GM12878 (cell line): ENCODE data around the gene UNK. TPM values are rescaled to one million over a fixed set of nuclear protein-coding genes. Genes with fewer than 3 reads are reported as not detected.
A peak's percentile ranks its signal among the peaks of the same experiment; 100 is the strongest.

Experiments used
- ATAC-seq: fragments of 200-7000 bp; cut with Tn5 transposase; 3 replicates; pipeline ENCODE4 v1.9.1; 2020; ENCODE audit warnings: mild to moderate bottlenecking, moderate library complexity
- BruUV-seq: library from RNA; stranded (reverse); fragments of 400-500 nt; replicated peaks from 2 replicates; lab custom pipeline; 2021; lab: Mats Ljungman, UMichigan
- CTCF ChIA-PET: fragments of 300-600 bp; sonication (Branson Sonifier 250); formaldehyde crosslinking; extraction: SDS; loops from one replicate; lab custom pipeline; 2021; ENCODE audit warnings: inconsistent platforms; lab: Yijun Ruan, JAX
- POLR2A ChIA-PET: fragments of 350-600 bp; formaldehyde crosslinking; extraction: SDS; loops from one replicate; lab custom pipeline; 2021; ENCODE audit warnings: inconsistent platforms; lab: Charles Lee
- RAD21 ChIA-PET: fragments of 300-600 bp; sonication (Branson Sonifier 250); formaldehyde crosslinking; loops from one replicate; lab custom pipeline; 2023; ENCODE audit warnings: antibody characterized with exemption; ENCODE audit not compliant: unreplicated experiment; lab: Charles Lee
- SMC1A ChIA-PET: fragments of 300-600 bp; sonication (Branson Sonifier 250); formaldehyde crosslinking; loops from one replicate; lab custom pipeline; 2023; ENCODE audit not compliant: unreplicated experiment, uncharacterized antibody; lab: Charles Lee
- DNase-seq: peaks from one replicate; pipeline ENCODE4 v3.0.0-alpha.2; 2011; ENCODE audit warnings: low read depth, low spot score
- FAIRE-seq: peaks from 3 replicates; lab custom pipeline; 2011; peaks lifted over from hg19 to GRCh38; lab: Jason Lieb, UNC
- H2AFZ ChIP-seq: 2 replicates; pipeline ENCODE4 v1.6.0; 2011; ENCODE audit warnings: low read depth, low read length, control low read depth; ENCODE audit not compliant: control insufficient read depth
- H3K27ac ChIP-seq: 2 replicates; pipeline ENCODE4 v1.5.1; 2011; ENCODE audit warnings: control low read depth; ENCODE audit not compliant: control insufficient read depth, insufficient read depth
- H3K27me3 ChIP-seq, 2 experiments: replicated peaks in 1 of 2; 2 replicates each; pipeline versions ENCODE4 v1.6.0 to v1.6.1; 2011; ENCODE audit warnings: low read length in 1 of 2; ENCODE audit not compliant: control insufficient read depth in 2 of 2, insufficient read depth in 2 of 2
- H3K36me3 ChIP-seq, 2 experiments: 2 replicates each; pipeline ENCODE4 v1.5.1; 2011; ENCODE audit warnings: low read length in 1 of 2; ENCODE audit not compliant: control insufficient read depth in 2 of 2, insufficient read depth in 2 of 2
- H3K4me1 ChIP-seq: 2 replicates; pipeline ENCODE4 v1.6.1; 2011; ENCODE audit warnings: mild to moderate bottlenecking, low read length, moderate library complexity, mixed read lengths; ENCODE audit not compliant: control insufficient read depth, insufficient read depth
- H3K4me2 ChIP-seq: 2 replicates; pipeline ENCODE4 v1.6.0; 2011; ENCODE audit warnings: control low read depth; ENCODE audit not compliant: control insufficient read depth, insufficient read depth
- H3K4me3 ChIP-seq: fragments of 200-600 bp; sonication (generic); 2 replicates; pipeline ENCODE4 v1.5.1; 2016
- H3K79me2 ChIP-seq: 2 replicates; pipeline ENCODE4 v1.6.0; 2011; ENCODE audit warnings: low read length; ENCODE audit not compliant: control insufficient read depth, insufficient read depth
- H3K9ac ChIP-seq: 2 replicates; pipeline ENCODE4 v1.8.0; 2011; ENCODE audit warnings: low read length, control low read depth, mixed read lengths; ENCODE audit not compliant: control insufficient read depth, insufficient read depth
- H3K9me3 ChIP-seq: replicated peaks from 3 replicates; pipeline ENCODE4 v1.5.1; 2011; ENCODE audit warnings: mild to moderate bottlenecking, low read length; ENCODE audit not compliant: control insufficient read depth, insufficient read depth
- H4K20me1 ChIP-seq: 2 replicates; pipeline ENCODE4 v1.6.0; 2011; ENCODE audit not compliant: control insufficient read depth, insufficient read depth
- CTCF ChIP-seq, 3 experiments: IDR thresholded peaks in 2 of 3; conservative IDR thresholded peaks in 1 of 3; 2 replicates each; pipeline ENCODE4 v1.5.1; 2011; ENCODE audit warnings: low read depth in 3 of 3, low read length in 3 of 3, mild to moderate bottlenecking in 3 of 3, control low read depth in 2 of 3, moderate library complexity in 2 of 3, inconsistent platforms in 1 of 3, mixed read lengths in 1 of 3; ENCODE audit not compliant: control insufficient read depth in 2 of 3, insufficient read depth in 1 of 3; ENCODE audit errors: extremely low read depth in 1 of 3
- NR2C1 ChIP-seq: fragments of 450-650 bp; IDR thresholded peaks from 2 replicates; pipeline ENCODE4 v1.6.1; 2017; ENCODE audit warnings: antibody characterized with exemption, mild to moderate bottlenecking, moderate library complexity
- PRDM15 ChIP-seq: fragments of 450-650 bp; formaldehyde crosslinking; IDR thresholded peaks from 2 replicates; pipeline ENCODE4 v1.4.0; 2020; ENCODE audit warnings: mild to moderate bottlenecking, moderate library complexity
- TAF1 ChIP-seq: IDR thresholded peaks from 2 replicates; pipeline ENCODE4 v1.6.1; 2011; ENCODE audit warnings: mild to moderate bottlenecking, low read depth, low read length, borderline replicate concordance
- ZSCAN29 ChIP-seq: fragments of 450-650 bp; IDR thresholded peaks from 2 replicates; pipeline ENCODE4 v1.6.1; 2017; ENCODE audit warnings: mild to moderate bottlenecking, moderate library complexity
- WGBS: methylation state at CpG from one replicate; pipeline ENCODE4 v1.1.6; 2016; ENCODE audit warnings: low lambda C conversion rate; ENCODE audit not compliant: insufficient replicate concordance, insufficient coverage; ENCODE audit errors: missing lambda C conversion rate; 5-methylcytosine and 5-hydroxymethylcytosine counted together
- in situ Hi-C: fragments of 300-500 bp; cut with MboI; formaldehyde crosslinking; loops from 9 replicates; pipeline ENCODE4 v1.14.3; 2018; ENCODE audit warnings: mixed read lengths
- intact Hi-C: fragments of 100-400 bp; cut with micrococcal nuclease; formaldehyde crosslinking; loops from one replicate; pipeline ENCODE4 v1.14.2; 2022; ENCODE audit not compliant: unreplicated experiment
- polyA plus RNA-seq, 11 experiments: library from polyadenylated mRNA; depleted of rRNA in 4 of 11; unstranded in 6 of 11; stranded (reverse) in 5 of 11; fragments of >200 nt; fragmentation: Nextera tagmentation in 4 of 11; fragmentation: Illumina TruSeq in 1 of 11; extraction: Ambion mirVana in 4 of 11; extraction: Trizol in 1 of 11; gene quantifications; 1 replicate in 1 of 11; 2 replicates in 10 of 11; pipeline versions ENCODE4 v1.2.1 to v1.2.3, GENCODE V29; 2011 to 2016; ENCODE audit warnings: inconsistent platforms in 2 of 11, missing spikeins in 2 of 11, low read depth in 1 of 11
- total RNA-seq, 4 experiments: library from RNA; depleted of rRNA in 3 of 4; stranded (reverse); fragments of >200 nt in 3 of 4; fragmentation: Illumina TruSeq in 1 of 4; extraction: Trizol in 1 of 4; gene quantifications; 2 replicates each; pipeline versions ENCODE4 v1.2.1 to v1.2.3, GENCODE V29; 2013 to 2021
- TF ChIP-seq, protein P1 (sequence below): fragments of 450-650 bp; IDR thresholded peaks from 2 replicates; pipeline ENCODE4 v1.6.1; 2017; ENCODE audit warnings: mild to moderate bottlenecking

The UNK gene
- total and polyA plus RNA-seq, 10 of the 15 experiments (the other 5 are each of a cell fraction or from before 2014, with no cell fraction given) = 8.9 to 34.5 (median 27.3) TPM

DNA sequence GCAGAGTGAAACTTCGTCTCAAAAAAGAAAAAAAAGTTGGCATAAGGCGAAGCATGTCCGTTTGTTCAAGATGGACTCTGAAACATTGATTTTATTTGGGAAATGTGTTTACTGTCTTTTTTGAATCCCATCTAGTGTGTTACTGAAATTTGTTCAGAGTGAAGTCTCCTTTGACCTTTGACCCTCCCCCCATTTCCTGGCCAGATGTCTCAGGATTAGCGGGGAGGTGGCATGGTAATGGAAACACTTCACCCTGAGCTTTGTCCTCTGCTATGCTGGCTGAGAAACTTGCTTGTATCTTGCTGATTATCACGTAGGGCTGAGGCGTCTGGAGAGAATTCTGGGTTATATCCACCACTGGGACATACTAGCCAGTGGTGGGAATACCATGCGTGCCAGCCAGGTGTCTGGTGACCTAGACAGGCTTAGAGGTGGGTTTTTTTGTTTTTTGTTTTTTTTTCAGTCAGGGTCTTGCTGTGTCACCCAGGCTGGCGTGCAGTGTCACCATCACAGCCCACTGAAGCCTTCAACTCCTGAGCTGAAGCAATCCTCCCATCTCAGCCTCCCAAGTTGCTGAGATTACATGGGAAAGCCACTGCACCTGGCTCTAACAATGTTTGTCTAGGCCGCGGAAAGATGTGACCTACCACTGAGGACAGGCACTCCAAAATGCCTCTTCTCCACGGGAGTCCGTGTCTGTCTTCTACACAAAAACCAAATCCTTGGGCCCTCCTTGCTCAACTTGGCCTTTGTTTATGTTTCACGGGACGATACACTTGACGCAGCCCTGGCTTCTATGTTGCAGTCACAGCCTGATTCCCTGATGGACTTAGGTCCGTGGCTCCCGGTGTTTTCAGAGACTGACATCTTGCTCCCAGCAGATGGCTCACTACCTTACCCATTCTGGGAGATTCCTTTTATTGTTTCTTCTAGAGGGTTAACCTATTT lies 13.0 kb upstream of the UNK start:
- Histone ChIP-seq H3K79me2 (0 out of 2 replicates have a peak, but pooled peaks cover under 1% of the 10 kb centered on the region), H3K4me2 (no peak overlapping the region), H3K4me1 (no peaks in the 10 kb centered on the region), H4K20me1 (peaks cover 3% of the 10 kb centered on the region; the same call in 1 of the 2 replicates), H2AFZ (no peak overlapping the region), H3K4me3 (no peak overlapping the region), H3K27ac (no peak overlapping the region), H3K9me3 (no peaks in the 10 kb centered on the region), H3K36me3 (peaks cover 0 to 6% of the 10 kb centered on the region in 2 experiments; a peak in 3 of 4 replicates), H3K9ac (no peak overlapping the region), H3K27me3 (no peaks in the 10 kb centered on the region)
- ATAC-seq = no peak
- 81% methylated on average over 17 of the region's 17 CpGs for WGBS
- ChIA-PET POLR2A (interaction anchor here (0.6 to 1.1 kb wide), 3 partner anchors 15 to 84 kb away, joined by 3 to 4 read pairs (median 3); partner anchors contain the start of gene WBP2), RAD21 (no interaction called here), CTCF (interaction anchor here (2.5 kb wide), 1 partner anchor 7 kb away, joined by 13 read pairs; the partner anchor contains the start of gene GALK1), SMC1A (no interaction called here)
- no TSS peak for BruUV-seq
- no peak for FAIRE-seq
- in situ Hi-C loops (no loop called here), intact Hi-C loops (no loop called here)
- TF ChIP-seq NR2C1 = peak; percentile 19; the same call in 1 of the 2 replicates
- TF ChIP-seq, protein P1, sequence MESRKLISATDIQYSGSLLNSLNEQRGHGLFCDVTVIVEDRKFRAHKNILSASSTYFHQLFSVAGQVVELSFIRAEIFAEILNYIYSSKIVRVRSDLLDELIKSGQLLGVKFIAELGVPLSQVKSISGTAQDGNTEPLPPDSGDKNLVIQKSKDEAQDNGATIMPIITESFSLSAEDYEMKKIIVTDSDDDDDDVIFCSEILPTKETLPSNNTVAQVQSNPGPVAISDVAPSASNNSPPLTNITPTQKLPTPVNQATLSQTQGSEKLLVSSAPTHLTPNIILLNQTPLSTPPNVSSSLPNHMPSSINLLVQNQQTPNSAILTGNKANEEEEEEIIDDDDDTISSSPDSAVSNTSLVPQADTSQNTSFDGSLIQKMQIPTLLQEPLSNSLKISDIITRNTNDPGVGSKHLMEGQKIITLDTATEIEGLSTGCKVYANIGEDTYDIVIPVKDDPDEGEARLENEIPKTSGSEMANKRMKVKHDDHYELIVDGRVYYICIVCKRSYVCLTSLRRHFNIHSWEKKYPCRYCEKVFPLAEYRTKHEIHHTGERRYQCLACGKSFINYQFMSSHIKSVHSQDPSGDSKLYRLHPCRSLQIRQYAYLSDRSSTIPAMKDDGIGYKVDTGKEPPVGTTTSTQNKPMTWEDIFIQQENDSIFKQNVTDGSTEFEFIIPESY = no peak
- no peak for TF ChIP-seq ZSCAN29
- TF ChIP-seq TAF1 = no peak
- TF ChIP-seq PRDM15 (CRISPR knock-in tag) = no peak
- peak in 1 of 3 experiments; percentile 13; a peak in 1 of 6 replicates for TF ChIP-seq CTCF (IDR thresholded peaks at IDR 0.05 in 2 of 3, conservative IDR thresholded peaks at IDR 0.05 in 1 of 3; ENCODE audit: control insufficient read depth in 2 of 3, extremely low read depth in 1 of 3, insufficient read depth in 1 of 3, low read depth in 3 of 3, low read length in 3 of 3)
- no peak for DNase-seq
